ENCODE measurements around the gene TBC1D4.

Gene TBC1D4

DNA sequence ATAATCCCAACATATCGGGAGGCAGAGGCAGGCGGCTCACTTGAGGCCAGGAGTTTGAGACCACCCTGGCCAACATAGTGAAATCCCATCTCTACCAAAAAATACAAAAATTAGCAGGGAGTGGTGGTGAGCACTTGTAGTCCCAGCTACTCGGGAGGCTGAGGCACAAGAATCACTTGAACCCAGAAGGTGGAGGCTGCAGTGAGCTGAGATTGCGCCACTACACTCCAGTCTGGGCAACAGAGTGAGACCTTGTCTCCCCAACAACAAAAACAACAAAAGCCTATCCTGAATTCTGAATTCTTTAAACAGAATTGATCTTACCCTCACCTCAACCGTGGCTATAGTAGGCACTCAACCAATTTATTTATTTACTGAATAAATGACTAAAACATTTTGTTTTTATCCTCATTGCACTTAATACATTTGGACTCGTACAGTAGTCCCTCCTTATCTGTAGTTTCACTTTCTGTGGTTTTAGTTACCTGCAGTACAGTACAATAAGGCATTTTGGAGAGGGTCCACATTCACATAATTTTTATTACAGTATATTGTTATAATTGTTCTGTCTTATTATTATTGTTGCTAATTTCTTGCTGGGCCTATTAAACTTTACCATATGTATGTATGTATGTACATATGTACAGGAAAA is 98.8 kb downstream of the TBC1D4 start:
- Histone ChIP-seq H2BK12ac (ENCODE audit: low read length in 2 of 2) (no peak overlapping the region), H4K8ac (ENCODE audit: low read length) (no peak overlapping the region), H2BK15ac (ENCODE audit: low read depth, poor library complexity, severe bottlenecking) (no peak overlapping the region), H3K23ac (ENCODE audit: low read length in 2 of 2) (no peak overlapping the region), H2BK5ac (ENCODE audit: low read depth, low read length, poor library complexity, severe bottlenecking) (no peak overlapping the region), H3K9ac (ENCODE audit: low read length) (no peak overlapping the region), H3K4me1 (ENCODE audit: control insufficient read depth, insufficient read depth, low read depth, low read length) (no peaks in the 10 kb centered on the region), H2AK5ac (ENCODE audit: low read length, severe bottlenecking) (no peak overlapping the region), H3K18ac (ENCODE audit: low read depth in 1 of 2, low read length in 2 of 2) (no peak overlapping the region), H3K9me3 (ENCODE audit: control insufficient read depth, low read length) (no peaks in the 10 kb centered on the region), H3K4ac (ENCODE audit: low read depth in 1 of 2, low read length in 2 of 2) (no peak overlapping the region), H2AFZ (ENCODE audit: low read depth, low read length) (no peak overlapping the region), H3K4me2 (ENCODE audit: low read length, poor library complexity, severe bottlenecking) (no peak overlapping the region), H3K14ac (ENCODE audit: low read length in 2 of 2) (no peak overlapping the region), H3K4me3 (ENCODE audit: insufficient read depth in 1 of 2, low read depth in 1 of 2, low read length in 2 of 2) (no peak overlapping the region), H3K79me1 (replicated peaks; ENCODE audit: low read length, poor library complexity, severe bottlenecking) (no peaks in the 10 kb centered on the region), H3K27ac (ENCODE audit: low read length, poor library complexity, severe bottlenecking) (no peak overlapping the region), H4K91ac (ENCODE audit: low read length) (no peak overlapping the region), H3K27me3 (ENCODE audit: control insufficient read depth in 1 of 2, insufficient read depth in 1 of 2, low read length in 2 of 2) (no peaks in the 10 kb centered on the region), H2BK120ac (ENCODE audit: low read depth, low read length) (no peak overlapping the region), H3K36me3 (ENCODE audit: control insufficient read depth in 1 of 2, insufficient read depth in 2 of 2, low read depth in 1 of 2, low read length in 2 of 2) (no peaks in the 10 kb centered on the region)
- WGBS, result 89% methylated on average over 5 of the region's 6 CpGs
- no peak for DNase-seq

- H4K91ac ChIP-seq (ENCODE audit: low read length), result no peak overlapping the region
- H3K18ac ChIP-seq (ENCODE audit: low read depth in 1 of 2, low read length in 2 of 2), result no peak overlapping the region
- no peak overlapping the region for H3K14ac ChIP-seq (ENCODE audit: low read length in 2 of 2)
- no peaks in the 10 kb centered on the region for H3K36me3 ChIP-seq (ENCODE audit: control insufficient read depth in 1 of 2, insufficient read depth in 2 of 2, low read depth in 1 of 2, low read length in 2 of 2)
- no peak overlapping the region for H3K4ac ChIP-seq (ENCODE audit: low read depth in 1 of 2, low read length in 2 of 2)
- no peak for DNase-seq
- no peak overlapping the region for H2AFZ ChIP-seq (ENCODE audit: low read depth, low read length)
- H2AK5ac ChIP-seq (ENCODE audit: low read length, severe bottlenecking), result no peak overlapping the region
- H3K4me1 ChIP-seq (ENCODE audit: control insufficient read depth, insufficient read depth, low read depth, low read length), result no peaks in the 10 kb centered on the region
- H4K8ac ChIP-seq (ENCODE audit: low read length), result no peak overlapping the region
- no peak overlapping the region for H2BK15ac ChIP-seq (ENCODE audit: low read depth, poor library complexity, severe bottlenecking)
- no peaks in the 10 kb centered on the region for H3K27me3 ChIP-seq (ENCODE audit: control insufficient read depth in 1 of 2, insufficient read depth in 1 of 2, low read length in 2 of 2)
- no peak overlapping the region for H3K27ac ChIP-seq (ENCODE audit: low read length, poor library complexity, severe bottlenecking)
- no peaks in the 10 kb centered on the region for H3K9me3 ChIP-seq (ENCODE audit: control insufficient read depth, low read length)
- no peak overlapping the region for H2BK12ac ChIP-seq (ENCODE audit: low read length in 2 of 2)
- no peak overlapping the region for H2BK120ac ChIP-seq (ENCODE audit: low read depth, low read length)
- H3K4me3 ChIP-seq (ENCODE audit: insufficient read depth in 1 of 2, low read depth in 1 of 2, low read length in 2 of 2), result no peak overlapping the region
- no peak overlapping the region for H2BK5ac ChIP-seq (ENCODE audit: low read depth, low read length, poor library complexity, severe bottlenecking)
- no peak overlapping the region for H3K23ac ChIP-seq (ENCODE audit: low read length in 2 of 2)
- no peak overlapping the region for H3K4me2 ChIP-seq (ENCODE audit: low read length, poor library complexity, severe bottlenecking)
- no peak overlapping the region for H3K9ac ChIP-seq (ENCODE audit: low read length)
- WGBS, result 100% methylated on average over 1 of the region's 1 CpG
- no peaks in the 10 kb centered on the region for H3K79me1 ChIP-seq (replicated peaks; ENCODE audit: low read length, poor library complexity, severe bottlenecking)
These were observed 103.7 kb downstream of the TBC1D4 start for GRCh38 chr13:75378301-75378700.

GRCh38 chr13:75376792-75377402 is 105.1 kb downstream of the TBC1D4 start:
- Histone ChIP-seq H3K4ac (ENCODE audit: low read depth in 1 of 2, low read length in 2 of 2) (no peak overlapping the region), H2BK15ac (ENCODE audit: low read depth, poor library complexity, severe bottlenecking) (no peak overlapping the region), H4K8ac (ENCODE audit: low read length) (no peak overlapping the region), H2BK120ac (ENCODE audit: low read depth, low read length) (no peak overlapping the region), H3K27me3 (ENCODE audit: control insufficient read depth in 1 of 2, insufficient read depth in 1 of 2, low read length in 2 of 2) (no peaks in the 10 kb centered on the region), H4K91ac (ENCODE audit: low read length) (no peak overlapping the region), H3K18ac (ENCODE audit: low read depth in 1 of 2, low read length in 2 of 2) (no peak overlapping the region), H3K79me1 (replicated peaks; ENCODE audit: low read length, poor library complexity, severe bottlenecking) (no peaks in the 10 kb centered on the region), H2AFZ (ENCODE audit: low read depth, low read length) (no peak overlapping the region), H3K9me3 (ENCODE audit: control insufficient read depth, low read length) (no peaks in the 10 kb centered on the region), H2BK12ac (ENCODE audit: low read length in 2 of 2) (no peak overlapping the region), H2AK5ac (ENCODE audit: low read length, severe bottlenecking) (no peak overlapping the region), H3K4me1 (ENCODE audit: control insufficient read depth, insufficient read depth, low read depth, low read length) (no peaks in the 10 kb centered on the region), H2BK5ac (ENCODE audit: low read depth, low read length, poor library complexity, severe bottlenecking) (no peak overlapping the region), H3K36me3 (ENCODE audit: control insufficient read depth in 1 of 2, insufficient read depth in 2 of 2, low read depth in 1 of 2, low read length in 2 of 2) (no peaks in the 10 kb centered on the region), H3K4me3 (ENCODE audit: insufficient read depth in 1 of 2, low read depth in 1 of 2, low read length in 2 of 2) (no peak overlapping the region), H3K14ac (ENCODE audit: low read length in 2 of 2) (no peak overlapping the region), H3K27ac (ENCODE audit: low read length, poor library complexity, severe bottlenecking) (no peak overlapping the region), H3K9ac (ENCODE audit: low read length) (no peak overlapping the region), H3K4me2 (ENCODE audit: low read length, poor library complexity, severe bottlenecking) (no peak overlapping the region), H3K23ac (ENCODE audit: low read length in 2 of 2) (no peak overlapping the region)
- DNase-seq, result no peak
- WGBS, result 91% methylated on average over 5 of the region's 6 CpGs

- Histone ChIP-seq H3K4me2 (ENCODE audit: low read length, poor library complexity, severe bottlenecking) (no peak overlapping the region), H3K14ac (ENCODE audit: low read length in 2 of 2) (no peak overlapping the region), H2BK15ac (ENCODE audit: low read depth, poor library complexity, severe bottlenecking) (no peak overlapping the region), H3K36me3 (ENCODE audit: control insufficient read depth in 1 of 2, insufficient read depth in 2 of 2, low read depth in 1 of 2, low read length in 2 of 2) (no peaks in the 10 kb centered on the region), H3K79me1 (replicated peaks; ENCODE audit: low read length, poor library complexity, severe bottlenecking) (peaks cover 3% of the 10 kb centered on the region), H3K4ac (ENCODE audit: low read depth in 1 of 2, low read length in 2 of 2) (no peak overlapping the region), H3K27ac (ENCODE audit: low read length, poor library complexity, severe bottlenecking) (no peak overlapping the region), H4K8ac (ENCODE audit: low read length) (no peak overlapping the region), H3K9me3 (ENCODE audit: control insufficient read depth, low read length) (no peaks in the 10 kb centered on the region), H2BK5ac (ENCODE audit: low read depth, low read length, poor library complexity, severe bottlenecking) (no peak overlapping the region), H3K23ac (ENCODE audit: low read length in 2 of 2) (no peak overlapping the region), H3K9ac (ENCODE audit: low read length) (no peak overlapping the region), H3K4me1 (ENCODE audit: control insufficient read depth, insufficient read depth, low read depth, low read length) (no peaks in the 10 kb centered on the region), H3K18ac (ENCODE audit: low read depth in 1 of 2, low read length in 2 of 2) (no peak overlapping the region), H2BK12ac (ENCODE audit: low read length in 2 of 2) (no peak overlapping the region), H4K91ac (ENCODE audit: low read length) (no peak overlapping the region), H2AK5ac (ENCODE audit: low read length, severe bottlenecking) (no peak overlapping the region), H2BK120ac (ENCODE audit: low read depth, low read length) (no peak overlapping the region), H3K4me3 (ENCODE audit: insufficient read depth in 1 of 2, low read depth in 1 of 2, low read length in 2 of 2) (no peak overlapping the region), H2AFZ (ENCODE audit: low read depth, low read length) (no peak overlapping the region), H3K27me3 (ENCODE audit: control insufficient read depth in 1 of 2, insufficient read depth in 1 of 2, low read length in 2 of 2) (no peaks in the 10 kb centered on the region)
- DNase-seq, result no peak
- WGBS, result 100% methylated on average over 1 of the region's 2 CpGs
These were observed 106.6 kb downstream of the TBC1D4 start for GRCh38 chr13:75375329-75375728.
